H9 (cell line): ENCODE measurements around the gene NMT1. TPM values are rescaled to one million over a fixed set of nuclear protein-coding genes. Genes with fewer than 3 reads are reported as not detected.
A peak's percentile ranks its signal among the peaks of the same experiment; 100 is the strongest.

Source experiments
- DNase-seq: peaks from one replicate; pipeline ENCODE4 v3.0.0-alpha.2; 2017
- H2AFZ ChIP-seq: one replicate; pipeline ENCODE4 v1.6.1; 2013; ENCODE audit warnings: mild to moderate bottlenecking, low read length, control low read depth, moderate library complexity
- H2AK5ac ChIP-seq: 2 replicates; pipeline ENCODE4 v1.6.1; 2013; ENCODE audit warnings: low read length, control low read depth, mixed read lengths; ENCODE audit not compliant: insufficient read length
- H2BK120ac ChIP-seq: one replicate; pipeline ENCODE4 v1.6.1; 2013; ENCODE audit warnings: low read depth, mild to moderate bottlenecking, low read length, control low read depth, inconsistent platforms; ENCODE audit not compliant: poor library complexity, severe bottlenecking
- H2BK12ac ChIP-seq: 2 replicates; pipeline ENCODE4 v1.6.1; 2013; ENCODE audit warnings: low read length, control low read depth, mixed read lengths, low read depth; ENCODE audit not compliant: insufficient read length
- H2BK15ac ChIP-seq: 2 replicates; pipeline ENCODE4 v1.6.1; 2013; ENCODE audit warnings: low read depth, low read length, control low read depth
- H2BK20ac ChIP-seq: one replicate; pipeline ENCODE4 v1.6.1; 2013; ENCODE audit warnings: low read depth, mild to moderate bottlenecking, low read length, control low read depth, inconsistent platforms; ENCODE audit not compliant: poor library complexity, severe bottlenecking
- H2BK5ac ChIP-seq: 2 replicates; pipeline ENCODE4 v1.6.1; 2013; ENCODE audit warnings: low read length, control low read depth, mixed read lengths; ENCODE audit not compliant: insufficient read length
- H3K14ac ChIP-seq: 2 replicates; pipeline ENCODE4 v1.6.1; 2013; ENCODE audit warnings: low read length, control low read depth; ENCODE audit not compliant: insufficient read depth
- H3K18ac ChIP-seq: 2 replicates; pipeline ENCODE4 v1.6.1; 2013; ENCODE audit warnings: low read depth, mild to moderate bottlenecking, mixed read lengths, low read length, control low read depth; ENCODE audit not compliant: insufficient read length
- H3K23ac ChIP-seq: 2 replicates; pipeline ENCODE4 v1.6.1; 2013; ENCODE audit warnings: low read length, control low read depth, mixed read lengths, low read depth; ENCODE audit not compliant: insufficient read length
- H3K23me2 ChIP-seq: 2 replicates; pipeline ENCODE4 v1.6.1; 2013; ENCODE audit warnings: low read depth, mild to moderate bottlenecking, mixed read lengths, low read length, control low read depth; ENCODE audit not compliant: insufficient read length, poor library complexity, severe bottlenecking
- H3K27ac ChIP-seq: 2 replicates; pipeline ENCODE4 v1.5.1; 2013; ENCODE audit warnings: low read length, control low read depth, mixed read lengths, low read depth; ENCODE audit not compliant: insufficient read length
- H3K27me3 ChIP-seq: 2 replicates; pipeline ENCODE4 v1.6.1; 2013; ENCODE audit warnings: low read length, control low read depth, inconsistent platforms; ENCODE audit not compliant: insufficient read depth
- H3K4ac ChIP-seq: 2 replicates; pipeline ENCODE4 v1.6.1; 2013; ENCODE audit warnings: low read depth, mild to moderate bottlenecking, control low read depth, inconsistent platforms, low read length, moderate library complexity
- H3K4me1 ChIP-seq: 2 replicates; pipeline ENCODE4 v1.6.1; 2013; ENCODE audit warnings: low read length, control low read depth, inconsistent platforms; ENCODE audit not compliant: insufficient read depth
- H3K4me2 ChIP-seq: 2 replicates; pipeline ENCODE4 v1.6.1; 2013; ENCODE audit warnings: low read length, control low read depth, mixed read lengths; ENCODE audit not compliant: insufficient read length, insufficient read depth
- H3K56ac ChIP-seq: 2 replicates; pipeline ENCODE4 v1.6.1; 2013; ENCODE audit warnings: low read depth, mild to moderate bottlenecking, mixed read lengths, low read length, control low read depth; ENCODE audit not compliant: insufficient read length
- H3K79me1 ChIP-seq: 2 replicates; pipeline ENCODE4 v1.6.1; 2013; ENCODE audit warnings: low read depth, mild to moderate bottlenecking, moderate library complexity, low read length, control low read depth, inconsistent platforms; ENCODE audit not compliant: insufficient read depth, poor library complexity, severe bottlenecking
- H3K79me2 ChIP-seq: 2 replicates; pipeline ENCODE4 v1.6.1; 2013; ENCODE audit warnings: low read length, control low read depth, inconsistent platforms; ENCODE audit not compliant: insufficient read depth
- H3K9ac ChIP-seq: 2 replicates; pipeline ENCODE4 v1.6.1; 2013; ENCODE audit warnings: low read length, control low read depth, mixed read lengths; ENCODE audit not compliant: insufficient read length; ENCODE audit errors: extremely low read depth
- H3K9me3 ChIP-seq: one replicate; pipeline ENCODE4 v1.6.1; 2013; ENCODE audit warnings: low read depth, low read length, inconsistent platforms; ENCODE audit not compliant: control insufficient read depth
- H3T11ph ChIP-seq: one replicate; pipeline ENCODE4 v1.6.1; 2013; ENCODE audit warnings: mild to moderate bottlenecking, low read length, control low read depth, inconsistent platforms
- H4K20me1 ChIP-seq: one replicate; pipeline ENCODE4 v1.6.1; 2013; ENCODE audit not compliant: control insufficient read depth, insufficient read length, insufficient read depth
- H4K5ac ChIP-seq: 2 replicates; pipeline ENCODE4 v1.6.1; 2013; ENCODE audit warnings: low read depth, mild to moderate bottlenecking, mixed read lengths, low read length, control low read depth; ENCODE audit not compliant: insufficient read length
- H4K8ac ChIP-seq: replicated peaks from 2 replicates; pipeline ENCODE4 v1.6.1; 2013; ENCODE audit warnings: low read length, control low read depth, mixed read lengths, low read depth; ENCODE audit not compliant: insufficient read length
- H4K91ac ChIP-seq: 2 replicates; pipeline ENCODE4 v1.6.1; 2013; ENCODE audit warnings: low read depth, mild to moderate bottlenecking, moderate library complexity, mixed read lengths, low read length, control low read depth; ENCODE audit not compliant: insufficient read length
- H3K27ac Mint-ChIP-seq, 3 experiments: 2 replicates in 2 of 3; 3 replicates in 1 of 3; pipeline ENCODE4 v1.8.0; 2020 to 2021; ENCODE audit warnings: mixed read lengths in 3 of 3, mild to moderate bottlenecking in 1 of 3, moderate library complexity in 1 of 3
- H3K27me3 Mint-ChIP-seq: 2 replicates; pipeline ENCODE4 v1.8.0; 2021; ENCODE audit warnings: low read depth, mild to moderate bottlenecking, moderate library complexity, mixed read lengths
- H3K36me3 Mint-ChIP-seq, 3 experiments: 2 replicates in 2 of 3; 3 replicates in 1 of 3; pipeline ENCODE4 v1.8.0; 2020 to 2021; ENCODE audit warnings: low read depth in 3 of 3, mixed read lengths in 3 of 3; ENCODE audit not compliant: insufficient read depth in 1 of 3
- H3K4me1 Mint-ChIP-seq, 2 experiments: 2 replicates each; pipeline ENCODE4 v1.8.0; 2020; ENCODE audit warnings: mixed read lengths in 2 of 2
- H3K4me3 Mint-ChIP-seq, 2 experiments: 2 replicates in 1 of 2; 3 replicates in 1 of 2; pipeline ENCODE4 v1.8.0; 2020 to 2021; ENCODE audit warnings: mild to moderate bottlenecking in 2 of 2, mixed read lengths in 2 of 2, moderate library complexity in 1 of 2
- H3K9me3 Mint-ChIP-seq, 2 experiments: 2 replicates in 1 of 2; 3 replicates in 1 of 2; pipeline ENCODE4 v1.8.0; 2020; ENCODE audit warnings: mild to moderate bottlenecking in 2 of 2, mixed read lengths in 2 of 2, moderate library complexity in 1 of 2
- CTCF ChIP-seq: fragments of 200-600 bp; sonication (generic); conservative IDR thresholded peaks from 3 replicates; pipeline ENCODE4 v1.8.0; 2021; ENCODE audit warnings: antibody characterized with exemption, mild to moderate bottlenecking
- WGBS: extraction: QIAGEN DNeasy Blood & Tissue Kit; methylation state at CpG from one replicate; pipeline ENCODE4 v1.1.7; 2013; ENCODE audit warnings: missing lambda C conversion rate, low lambda C conversion rate, mixed read lengths; ENCODE audit not compliant: insufficient read length; ENCODE audit errors: extremely low coverage; 5-methylcytosine and 5-hydroxymethylcytosine counted together
- total RNA-seq: library from RNA; stranded (reverse); gene quantifications from 2 replicates; pipeline ENCODE4 v1.2.1, GENCODE V29; 2021

Gene NMT1
- total RNA-seq, 1 experiment from 2014 or later, result 150 TPM

- peaks cover 26 to 34% of the 10 kb centered on the region in 2 experiments for H3K4me1 Mint-ChIP-seq
- no peak overlapping the region for H3T11ph ChIP-seq
- H3K79me2 ChIP-seq, result no peaks in the 10 kb centered on the region
- peaks cover 14% of the 10 kb centered on the region for H3K23me2 ChIP-seq
- no peaks in the 10 kb centered on the region for H3K9me3 ChIP-seq
- H2BK12ac ChIP-seq, result no peak overlapping the region
- H3K56ac ChIP-seq, result no peak overlapping the region
- TF ChIP-seq CTCF, result peak; percentile 92
- H3K18ac ChIP-seq, result no peak overlapping the region
- no CpG with 5 or more reads among the region's 57 CpGs for WGBS
- H3K79me1 ChIP-seq, result no peaks in the 10 kb centered on the region
- no peak overlapping the region for H2AK5ac ChIP-seq
- H3K4ac ChIP-seq, result no peak overlapping the region
- H3K27ac Mint-ChIP-seq, result no peak overlapping the region
- H3K23ac ChIP-seq, result no peak overlapping the region
- H3K4me2 ChIP-seq, result peak overlapping the region; percentile 62
- no peak overlapping the region for H3K14ac ChIP-seq
- peaks cover 44% of the 10 kb centered on the region for H3K27me3 Mint-ChIP-seq
- peak overlapping the region; percentile 40 to 67 for H3K4me3 Mint-ChIP-seq
- H3K9me3 Mint-ChIP-seq, result no peaks in the 10 kb centered on the region; a peak in 2 of 5 replicates
- H4K20me1 ChIP-seq, result peaks cover 2% of the 10 kb centered on the region
- H3K4me1 ChIP-seq, result no peaks in the 10 kb centered on the region; the same call in 1 of the 2 replicates
- no peak overlapping the region for H3K9ac ChIP-seq
- no peak overlapping the region for H2BK15ac ChIP-seq
- H2BK120ac ChIP-seq, result no peak overlapping the region
- no peak overlapping the region for H4K8ac ChIP-seq
- no peak overlapping the region for H3K27ac ChIP-seq
- no peak overlapping the region for H2AFZ ChIP-seq
- H4K5ac ChIP-seq, result no peak overlapping the region
- no peak overlapping the region for H2BK5ac ChIP-seq
- peaks cover 24% of the 10 kb centered on the region; the same call in 1 of the 2 replicates for H3K27me3 ChIP-seq
- H2BK20ac ChIP-seq, result no peak overlapping the region
- peak; percentile 80 for DNase-seq
- peaks cover 2 to 16% (median 11%) of the 10 kb centered on the region in 3 experiments; a peak in 6 of 7 replicates for H3K36me3 Mint-ChIP-seq
- no peak overlapping the region for H4K91ac ChIP-seq
Measured at GRCh38 chr17:45021607-45022287, 39.4 kb upstream of the NMT1 start.
